Neural crest cell (in vitro differentiated cells): ENCODE measurements around the gene PLXNB1. TPM values are rescaled to one million over a fixed set of nuclear protein-coding genes. Genes with fewer than 3 reads are reported as not detected.
"Not testable (repeated sequence)": the region's sequence is repeated elsewhere in the genome, so short reads cannot be mapped to it uniquely, and the experiment has no call there.

Source experiments
- DNase-seq: peaks from one replicate; pipeline ENCODE4 v3.0.0; 2021; ENCODE audit warnings: low read depth, mixed read lengths, low spot score
- H3K27ac Mint-ChIP-seq: one replicate; pipeline ENCODE4 v1.8.0; 2021; ENCODE audit warnings: mild to moderate bottlenecking, mixed read lengths; ENCODE audit not compliant: unreplicated experiment
- H3K27me3 Mint-ChIP-seq: 2 replicates; pipeline ENCODE4 v1.8.0; 2021; ENCODE audit warnings: low read depth, mild to moderate bottlenecking, mixed read lengths
- H3K36me3 Mint-ChIP-seq: 2 replicates; pipeline ENCODE4 v1.8.0; 2021; ENCODE audit warnings: low read depth, mild to moderate bottlenecking, mixed read lengths
- H3K4me1 Mint-ChIP-seq: 2 replicates; pipeline ENCODE4 v1.8.0; 2021; ENCODE audit warnings: mixed read lengths
- H3K4me3 Mint-ChIP-seq: one replicate; pipeline ENCODE4 v1.8.0; 2021; ENCODE audit warnings: mild to moderate bottlenecking, mixed read lengths
- H3K9me3 Mint-ChIP-seq: 2 replicates; pipeline ENCODE4 v1.8.0; 2021; ENCODE audit warnings: mixed read lengths
- CTCF ChIP-seq: fragments of 200-600 bp; sonication (generic); conservative IDR thresholded peaks from 2 replicates; pipeline ENCODE4 v1.5.0; 2021; ENCODE audit warnings: antibody characterized with exemption, mild to moderate bottlenecking
- total RNA-seq: library from RNA; stranded (reverse); gene quantifications from 2 replicates; pipeline ENCODE4 v1.2.1, GENCODE V29; 2021

Gene PLXNB1
- total RNA-seq, 1 donor from 2014 or later: 180 TPM

- Mint-ChIP-seq H3K4me1 (peaks cover 19% of the 10 kb centered on the region), H3K36me3 (no peaks in the 10 kb centered on the region), H3K27ac (no peak overlapping the region), H3K9me3 (no peaks in the 10 kb centered on the region), H3K4me3 (peak overlapping the region; percentile 67), H3K27me3 (no peaks in the 10 kb centered on the region)
- no peak for TF ChIP-seq CTCF
- DNase-seq: no peak
Observed at GRCh38 chr3:48475188-48475587, 45.3 kb upstream of the PLXNB1 start.

GRCh38 chr3:48474619-48475018, 44.7 kb upstream of the PLXNB1 start:
- no peak for DNase-seq
- Mint-ChIP-seq H3K27me3 (no peaks in the 10 kb centered on the region), H3K4me1 (peaks cover 24% of the 10 kb centered on the region), H3K4me3 (peak overlapping the region; percentile 67), H3K27ac (peak overlapping the region; percentile 88), H3K36me3 (no peaks in the 10 kb centered on the region), H3K9me3 (no peaks in the 10 kb centered on the region)
- TF ChIP-seq CTCF: no peak

GRCh38 chr3:48474031-48474430, 44.1 kb upstream of the PLXNB1 start:
- H3K4me1 Mint-ChIP-seq: peaks cover 28% of the 10 kb centered on the region
- H3K27ac Mint-ChIP-seq, H3K27me3 Mint-ChIP-seq, H3K36me3 Mint-ChIP-seq, H3K9me3 Mint-ChIP-seq, DNase-seq: not testable (repeated sequence)
- H3K4me3 Mint-ChIP-seq: peak overlapping the region; percentile 94

- no peak for DNase-seq
- peak overlapping the region; percentile 94 for H3K4me3 Mint-ChIP-seq
- no peak for TF ChIP-seq CTCF
- no peaks in the 10 kb centered on the region for H3K36me3 Mint-ChIP-seq
- no peaks in the 10 kb centered on the region for H3K27me3 Mint-ChIP-seq
- H3K9me3 Mint-ChIP-seq: no peaks in the 10 kb centered on the region
- H3K27ac Mint-ChIP-seq: peak overlapping the region; percentile 98
- peaks cover 33% of the 10 kb centered on the region for H3K4me1 Mint-ChIP-seq
Observed at GRCh38 chr3:48473617-48473952, 43.7 kb upstream of the PLXNB1 start.

GRCh38 chr3:48472923-48473616, 43.2 kb upstream of the PLXNB1 start:
- DNase-seq: peak; percentile 84
- peak; percentile 61 for TF ChIP-seq CTCF
- H3K4me1 Mint-ChIP-seq: peaks cover 33% of the 10 kb centered on the region
- no peaks in the 10 kb centered on the region for H3K36me3 Mint-ChIP-seq
- peak overlapping the region; percentile 94 for H3K4me3 Mint-ChIP-seq
- no peaks in the 10 kb centered on the region for H3K9me3 Mint-ChIP-seq
- no peaks in the 10 kb centered on the region for H3K27me3 Mint-ChIP-seq
- H3K27ac Mint-ChIP-seq: peak overlapping the region; percentile 98

- Mint-ChIP-seq H3K36me3 (no peaks in the 10 kb centered on the region), H3K27ac (peak overlapping the region; percentile 98), H3K4me1 (peaks cover 38% of the 10 kb centered on the region), H3K4me3 (peak overlapping the region; percentile 94), H3K27me3 (no peaks in the 10 kb centered on the region), H3K9me3 (no peaks in the 10 kb centered on the region)
- no peak for TF ChIP-seq CTCF
- no peak for DNase-seq
Observed at GRCh38 chr3:48472673-48472922, 42.7 kb upstream of the PLXNB1 start.
